Measurements from ENCODE around the gene GTF2IRD1. TPM values are rescaled to one million over a fixed set of nuclear protein-coding genes. Genes with fewer than 3 reads are reported as not detected.

Gene GTF2IRD1
- total RNA-seq, 1 donor from 2014 or later = 32.6 TPM

- Mint-ChIP-seq H3K27me3 (ENCODE audit: unreplicated experiment) (peaks cover 6% of the 10 kb centered on the region), H3K4me3 (ENCODE audit: unreplicated experiment) (no peak overlapping the region), H3K9me3 (ENCODE audit: unreplicated experiment) (no peaks in the 10 kb centered on the region), H3K27ac (ENCODE audit: unreplicated experiment) (no peak overlapping the region), H3K36me3 (ENCODE audit: low read depth, unreplicated experiment) (peaks cover 3% of the 10 kb centered on the region), H3K4me1 (ENCODE audit: unreplicated experiment) (no peaks in the 10 kb centered on the region)
- no peak for DNase-seq (ENCODE audit: low spot score)
- TF ChIP-seq CTCF (IDR thresholded peaks at IDR 0.05; ENCODE audit: unreplicated experiment) = no peak
These were observed 14.2 kb downstream of the GTF2IRD1 start for GRCh38 chr7:74467876-74468275.

- Mint-ChIP-seq H3K27ac (ENCODE audit: unreplicated experiment) (no peak overlapping the region), H3K9me3 (ENCODE audit: unreplicated experiment) (no peaks in the 10 kb centered on the region), H3K4me1 (ENCODE audit: unreplicated experiment) (no peaks in the 10 kb centered on the region), H3K27me3 (ENCODE audit: unreplicated experiment) (peaks cover 5% of the 10 kb centered on the region), H3K4me3 (ENCODE audit: unreplicated experiment) (no peak overlapping the region), H3K36me3 (ENCODE audit: low read depth, unreplicated experiment) (peaks cover 3% of the 10 kb centered on the region)
- no peak for DNase-seq (ENCODE audit: low spot score)
- no peak for TF ChIP-seq CTCF (IDR thresholded peaks at IDR 0.05; ENCODE audit: unreplicated experiment)
These were observed 16.8 kb downstream of the GTF2IRD1 start for GRCh38 chr7:74470504-74470903.

GRCh38 chr7:74473116-74473515 lies 19.4 kb downstream of the GTF2IRD1 start:
- Mint-ChIP-seq H3K4me3 (ENCODE audit: unreplicated experiment) (no peak overlapping the region), H3K27me3 (ENCODE audit: unreplicated experiment) (peaks cover 3% of the 10 kb centered on the region), H3K27ac (ENCODE audit: unreplicated experiment) (no peak overlapping the region), H3K4me1 (ENCODE audit: unreplicated experiment) (peaks cover 9% of the 10 kb centered on the region), H3K9me3 (ENCODE audit: unreplicated experiment) (no peaks in the 10 kb centered on the region), H3K36me3 (ENCODE audit: low read depth, unreplicated experiment) (no peaks in the 10 kb centered on the region)
- TF ChIP-seq CTCF (IDR thresholded peaks at IDR 0.05; ENCODE audit: unreplicated experiment) = no peak
- DNase-seq (ENCODE audit: low spot score) = no peak

- Mint-ChIP-seq H3K27ac (ENCODE audit: unreplicated experiment) (no peak overlapping the region), H3K4me3 (ENCODE audit: unreplicated experiment) (no peak overlapping the region), H3K27me3 (ENCODE audit: unreplicated experiment) (no peaks in the 10 kb centered on the region), H3K36me3 (ENCODE audit: low read depth, unreplicated experiment) (no peaks in the 10 kb centered on the region), H3K4me1 (ENCODE audit: unreplicated experiment) (peaks cover 10% of the 10 kb centered on the region), H3K9me3 (ENCODE audit: unreplicated experiment) (no peaks in the 10 kb centered on the region)
- TF ChIP-seq CTCF (IDR thresholded peaks at IDR 0.05; ENCODE audit: unreplicated experiment) = no peak
- no peak for DNase-seq (ENCODE audit: low spot score)
These were observed 20.7 kb downstream of the GTF2IRD1 start for GRCh38 chr7:74474271-74474865.

GRCh38 chr7:74475243-74475986 lies 21.7 kb downstream of the GTF2IRD1 start:
- peaks cover 17% of the 10 kb centered on the region for H3K4me1 Mint-ChIP-seq (ENCODE audit: unreplicated experiment)
- H3K36me3 Mint-ChIP-seq (ENCODE audit: low read depth, unreplicated experiment) = no peaks in the 10 kb centered on the region
- no peaks in the 10 kb centered on the region for H3K9me3 Mint-ChIP-seq (ENCODE audit: unreplicated experiment)
- DNase-seq (ENCODE audit: low spot score) = no peak
- no peak overlapping the region for H3K4me3 Mint-ChIP-seq (ENCODE audit: unreplicated experiment)
- H3K27me3 Mint-ChIP-seq (ENCODE audit: unreplicated experiment) = no peaks in the 10 kb centered on the region
- H3K27ac Mint-ChIP-seq (ENCODE audit: unreplicated experiment) = no peak overlapping the region
- TF ChIP-seq CTCF (IDR thresholded peaks at IDR 0.05; ENCODE audit: unreplicated experiment) = no peak

Data from endothelial cell (in vitro differentiated cells).